ENCODE data around the gene PRR14. TPM values are rescaled to one million over a fixed set of nuclear protein-coding genes. Genes with fewer than 3 reads are reported as not detected.
A peak's percentile ranks its signal among the peaks of the same experiment; 100 is the strongest.

Gene PRR14
- total RNA-seq, 3 donors from 2014 or later = 65.1 to 85.3 (median 71.0) TPM

GRCh38 chr16:30647274-30647571, 3.5 kb upstream of the PRR14 start:
- Mint-ChIP-seq H3K9me3 (no peaks in the 10 kb centered on the region), H3K4me3 (no peak overlapping the region), H3K36me3 (ENCODE audit: insufficient read depth) (peaks cover 2% of the 10 kb centered on the region), H3K4me1 (ENCODE audit: low read depth) (peaks cover 14% of the 10 kb centered on the region), H3K27me3 (ENCODE audit: low read depth) (no peaks in the 10 kb centered on the region)
- DNase-seq (no peak), ATAC-seq (no peak)

DNA sequence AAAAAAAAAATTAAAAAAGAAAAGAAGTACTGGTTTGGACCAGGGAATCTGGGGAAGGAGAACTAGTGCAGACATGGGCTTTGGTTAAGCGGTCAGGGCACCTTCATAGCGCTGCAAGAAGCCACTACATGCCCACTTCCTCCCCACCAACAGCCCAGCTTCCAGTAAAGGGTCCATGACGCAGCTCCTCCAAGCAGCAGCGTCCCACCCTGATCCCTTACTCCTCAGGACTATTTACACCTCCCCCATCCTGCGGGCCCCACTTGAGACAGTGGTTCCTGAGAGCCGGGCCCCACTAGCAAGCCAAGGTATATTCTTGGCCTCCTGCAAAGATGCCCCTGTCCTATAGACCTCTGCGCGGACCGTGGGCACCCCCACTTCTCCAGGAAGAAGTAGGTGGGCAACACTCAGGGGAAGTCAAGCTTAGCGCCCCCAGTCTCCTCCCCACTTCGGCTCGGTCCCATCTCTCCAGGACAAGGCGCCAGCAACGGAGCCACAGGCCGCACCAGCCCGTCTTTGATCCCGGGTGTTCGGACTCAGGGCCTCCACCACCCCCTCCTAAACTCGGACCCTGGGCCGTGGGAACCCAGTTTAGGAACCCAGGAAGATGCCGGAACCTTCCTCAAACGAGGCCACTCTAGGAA, 913 bp upstream of the PRR14 start:
- no peaks in the 10 kb centered on the region for H3K9me3 Mint-ChIP-seq
- peaks cover 21% of the 10 kb centered on the region for H3K4me1 Mint-ChIP-seq (ENCODE audit: low read depth)
- peaks cover 7% of the 10 kb centered on the region for H3K36me3 Mint-ChIP-seq (ENCODE audit: insufficient read depth)
- ATAC-seq (no peak), DNase-seq (peak; percentile 30)
- peak overlapping the region; percentile 87 for H3K4me3 Mint-ChIP-seq
- no peaks in the 10 kb centered on the region for H3K27me3 Mint-ChIP-seq (ENCODE audit: low read depth)

DNA sequence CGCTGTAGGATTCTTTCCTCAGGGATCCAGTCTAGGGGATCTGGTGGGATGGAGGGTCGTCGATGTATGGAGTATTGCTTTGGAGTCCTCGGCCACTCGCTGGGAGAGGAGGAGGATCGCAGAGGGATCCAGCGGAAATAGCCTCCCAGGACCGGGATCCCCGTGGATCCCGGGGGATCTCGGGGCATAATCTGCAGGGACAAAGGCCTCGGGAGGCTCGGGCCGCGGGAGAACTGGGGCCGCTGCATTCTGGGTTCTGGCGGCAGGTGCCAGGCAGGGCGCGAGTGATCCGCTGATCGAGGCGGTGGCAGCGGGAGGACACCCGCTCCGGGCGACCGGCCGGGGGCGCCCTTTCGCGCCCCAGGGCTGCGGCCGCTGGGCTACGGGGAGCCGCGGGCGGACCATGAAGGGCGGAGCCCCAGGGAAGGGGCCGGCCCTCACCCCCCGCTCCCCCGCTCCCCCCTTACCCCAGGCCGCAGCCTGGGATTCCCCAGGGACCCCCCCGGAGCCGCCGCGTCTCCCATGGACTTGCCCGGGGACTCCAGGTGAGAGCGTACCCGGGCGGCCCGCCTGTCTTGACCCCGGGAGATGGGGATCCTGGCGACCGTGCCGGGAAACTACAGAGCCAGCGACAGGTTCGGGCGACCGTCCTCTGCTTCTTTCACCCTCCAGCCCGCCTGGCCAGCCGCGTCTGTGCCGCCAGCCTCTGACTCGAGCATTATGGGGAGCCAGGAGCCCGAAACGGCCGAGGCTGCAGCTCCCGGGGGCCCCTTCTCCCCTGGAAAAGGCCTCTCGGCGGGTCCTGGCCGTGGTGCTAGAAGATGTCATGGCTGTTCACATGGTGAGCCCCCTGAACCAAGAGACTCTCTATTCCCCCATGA, 604 bp downstream of the PRR14 start:
- no peaks in the 10 kb centered on the region for H3K9me3 Mint-ChIP-seq
- H3K36me3 Mint-ChIP-seq (ENCODE audit: insufficient read depth) = peaks cover 18% of the 10 kb centered on the region
- peaks cover 24% of the 10 kb centered on the region for H3K4me1 Mint-ChIP-seq (ENCODE audit: low read depth)
- H3K4me3 Mint-ChIP-seq = peak overlapping the region; percentile 87
- peak; percentile 72 to 76 for ATAC-seq
- DNase-seq = peak; percentile 67
- no peaks in the 10 kb centered on the region for H3K27me3 Mint-ChIP-seq (ENCODE audit: low read depth)

GRCh38 chr16:30652005-30652296, 1.2 kb downstream of the PRR14 start:
- ATAC-seq (no peak), DNase-seq (no peak)
- H3K4me1 Mint-ChIP-seq (ENCODE audit: low read depth) = peaks cover 28% of the 10 kb centered on the region
- H3K9me3 Mint-ChIP-seq = no peaks in the 10 kb centered on the region
- no peaks in the 10 kb centered on the region for H3K27me3 Mint-ChIP-seq (ENCODE audit: low read depth)
- H3K4me3 Mint-ChIP-seq = peak overlapping the region; percentile 87
- H3K36me3 Mint-ChIP-seq (ENCODE audit: insufficient read depth) = peaks cover 18% of the 10 kb centered on the region

DNA sequence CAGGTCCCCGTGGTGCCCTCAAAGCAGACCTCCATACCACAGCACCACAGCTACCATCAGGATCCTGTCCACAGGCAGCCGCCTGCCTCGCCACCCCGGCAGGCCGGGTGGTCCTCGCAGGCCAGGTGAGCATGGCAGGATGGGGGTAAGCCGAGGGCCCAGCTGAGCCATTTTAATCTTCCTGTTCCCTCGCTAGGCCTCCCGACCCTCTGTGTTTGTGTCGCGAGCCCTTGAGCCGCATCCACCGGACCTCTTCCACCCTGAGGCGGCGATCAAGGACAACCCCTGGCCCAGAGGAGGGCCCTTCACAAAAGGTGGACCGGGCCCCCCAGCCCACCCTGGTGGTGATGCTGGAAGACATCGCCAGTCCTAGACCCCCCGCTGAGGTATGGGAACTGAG, 2.0 kb downstream of the PRR14 start:
- H3K27me3 Mint-ChIP-seq (ENCODE audit: low read depth) = no peaks in the 10 kb centered on the region
- H3K4me3 Mint-ChIP-seq = peak overlapping the region; percentile 87
- peaks cover 18% of the 10 kb centered on the region for H3K36me3 Mint-ChIP-seq (ENCODE audit: insufficient read depth)
- DNase-seq (no peak), ATAC-seq (no peak)
- peaks cover 35% of the 10 kb centered on the region for H3K4me1 Mint-ChIP-seq (ENCODE audit: low read depth)
- H3K9me3 Mint-ChIP-seq = no peaks in the 10 kb centered on the region

DNA sequence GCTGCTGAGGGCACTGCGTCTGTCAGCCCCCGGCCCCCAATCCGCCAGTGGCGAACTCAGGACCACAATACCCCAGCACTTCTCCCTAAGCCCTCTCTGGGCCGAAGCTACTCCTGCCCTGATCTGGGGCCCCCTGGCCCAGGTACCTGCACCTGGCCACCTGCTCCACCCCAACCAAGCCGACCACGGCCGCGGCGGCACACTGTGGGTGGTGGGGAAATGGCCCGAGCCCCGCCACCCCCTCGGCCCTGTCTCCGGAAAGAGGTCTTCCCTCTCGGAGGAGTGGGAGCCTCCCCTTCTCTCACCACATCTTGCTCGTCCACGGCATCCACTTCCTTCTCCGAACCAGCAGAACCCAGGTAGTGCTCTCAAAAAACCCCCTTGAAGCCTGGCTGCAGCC, 4.1 kb downstream of the PRR14 start:
- peaks cover 18% of the 10 kb centered on the region for H3K36me3 Mint-ChIP-seq (ENCODE audit: insufficient read depth)
- H3K27me3 Mint-ChIP-seq (ENCODE audit: low read depth) = no peaks in the 10 kb centered on the region

GRCh38 chr16:30655815-30656347, 5.1 kb downstream of the PRR14 start:
- ATAC-seq = no peak
- Mint-ChIP-seq H3K4me1 (ENCODE audit: low read depth) (peaks cover 33% of the 10 kb centered on the region), H3K27me3 (ENCODE audit: low read depth) (no peaks in the 10 kb centered on the region), H3K9me3 (no peaks in the 10 kb centered on the region), H3K4me3 (no peak overlapping the region), H3K36me3 (ENCODE audit: insufficient read depth) (peaks cover 22% of the 10 kb centered on the region)
- no peak for DNase-seq

More for the DNA sequence above, 4.1 kb downstream of the PRR14 start:
- DNase-seq = no peak
- peaks cover 33% of the 10 kb centered on the region for H3K4me1 Mint-ChIP-seq (ENCODE audit: low read depth)
- no peaks in the 10 kb centered on the region for H3K9me3 Mint-ChIP-seq
- peak overlapping the region; percentile 38 for H3K4me3 Mint-ChIP-seq
- ATAC-seq = no peak

DNA sequence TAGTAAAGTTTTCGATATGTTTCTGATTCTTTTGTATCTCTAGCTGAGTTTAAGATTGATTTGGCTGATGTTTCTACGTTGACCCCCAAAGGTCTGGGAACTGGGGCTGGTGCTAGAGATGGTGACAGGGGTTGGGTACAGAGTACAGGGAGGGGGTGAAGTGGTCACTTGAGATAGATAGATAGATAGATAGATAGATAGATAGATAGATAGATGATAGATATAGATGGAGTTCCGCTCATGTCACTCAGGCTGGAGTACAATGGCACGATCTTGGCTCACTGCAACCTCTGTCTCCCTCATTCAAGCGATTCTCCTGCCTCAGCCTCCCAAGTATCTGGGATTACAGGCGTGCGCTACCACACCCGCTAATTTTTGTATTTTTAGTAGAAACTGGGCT, 5.6 kb downstream of the PRR14 start:
- no peak for DNase-seq
- Mint-ChIP-seq H3K36me3 (ENCODE audit: insufficient read depth) (peaks cover 27% of the 10 kb centered on the region), H3K27me3 (ENCODE audit: low read depth) (no peaks in the 10 kb centered on the region), H3K4me1 (ENCODE audit: low read depth) (peaks cover 37% of the 10 kb centered on the region), H3K4me3 (peak overlapping the region; percentile 79), H3K9me3 (no peaks in the 10 kb centered on the region)
- no peak for ATAC-seq

- H3K36me3 Mint-ChIP-seq (ENCODE audit: insufficient read depth) = peaks cover 33% of the 10 kb centered on the region
- peak overlapping the region; percentile 79 for H3K4me3 Mint-ChIP-seq
- no peak for ATAC-seq
- H3K4me1 Mint-ChIP-seq (ENCODE audit: low read depth) = peaks cover 38% of the 10 kb centered on the region
- H3K9me3 Mint-ChIP-seq = no peaks in the 10 kb centered on the region
- no peak for DNase-seq
- no peaks in the 10 kb centered on the region for H3K27me3 Mint-ChIP-seq (ENCODE audit: low read depth)
Observed at GRCh38 chr16:30656974-30657865, 6.5 kb downstream of the PRR14 start.

- Mint-ChIP-seq H3K27me3 (ENCODE audit: low read depth) (no peaks in the 10 kb centered on the region), H3K36me3 (ENCODE audit: insufficient read depth) (peaks cover 30% of the 10 kb centered on the region), H3K4me1 (ENCODE audit: low read depth) (peaks cover 41% of the 10 kb centered on the region), H3K9me3 (no peaks in the 10 kb centered on the region), H3K4me3 (peak within 1 kb of the TSS; percentile 90)
- ATAC-seq (peak; percentile 71 to 72), DNase-seq (peak; percentile 100)
Observed at GRCh38 chr16:30657866-30658730, 7.3 kb downstream of the PRR14 start, which contains the start of gene FBRS. Gene FBRS (plus strand): TSS chr16:30658431. CDS start chr16:30659519, 1,088 bp downstream.

DNA sequence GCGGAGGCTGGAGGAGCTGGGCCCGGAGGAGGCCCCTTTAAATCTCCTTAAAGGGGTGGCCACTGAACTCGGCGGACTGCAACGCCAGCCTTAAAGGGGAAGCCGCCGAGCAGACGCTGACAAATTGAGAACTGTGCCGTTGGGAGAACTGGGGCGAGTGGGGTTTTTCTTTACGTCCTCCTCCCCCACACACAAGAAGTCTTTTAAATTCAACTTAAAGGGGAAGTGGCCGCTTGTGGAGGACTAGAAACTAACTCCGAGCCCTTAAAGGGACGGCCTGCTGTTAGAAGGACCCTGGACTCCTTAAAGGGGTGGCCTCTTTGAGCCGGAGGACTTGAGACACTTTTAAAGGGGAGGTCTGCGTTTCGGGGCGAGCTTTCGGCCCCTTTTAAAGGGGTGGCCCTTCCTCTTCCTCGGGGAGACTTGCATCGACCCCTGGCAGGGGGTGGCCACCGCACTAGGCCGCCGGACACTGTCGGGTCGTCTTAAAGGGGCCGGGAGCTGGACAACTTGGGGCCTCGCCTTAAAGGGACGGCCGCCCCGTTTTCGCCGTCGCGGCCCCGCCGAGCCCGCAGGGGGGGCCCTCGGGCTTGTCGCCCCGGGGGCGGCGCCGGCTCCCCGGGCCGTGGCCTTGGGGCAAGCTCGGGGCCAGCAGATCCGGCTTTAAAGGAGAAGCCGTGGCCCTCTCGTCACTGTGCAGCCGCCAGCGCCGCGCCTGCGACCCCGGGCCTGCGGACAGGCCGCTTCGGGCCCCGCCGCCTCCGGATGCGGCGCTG, 8.2 kb downstream of the PRR14 start:
- Mint-ChIP-seq H3K4me3 (peak overlapping the region; percentile 90), H3K4me1 (ENCODE audit: low read depth) (peaks cover 49% of the 10 kb centered on the region), H3K27me3 (ENCODE audit: low read depth) (no peaks in the 10 kb centered on the region), H3K36me3 (ENCODE audit: insufficient read depth) (peaks cover 38% of the 10 kb centered on the region), H3K9me3 (no peaks in the 10 kb centered on the region)
- ATAC-seq (peak; percentile 24 to 26), DNase-seq (no peak)

DNA sequence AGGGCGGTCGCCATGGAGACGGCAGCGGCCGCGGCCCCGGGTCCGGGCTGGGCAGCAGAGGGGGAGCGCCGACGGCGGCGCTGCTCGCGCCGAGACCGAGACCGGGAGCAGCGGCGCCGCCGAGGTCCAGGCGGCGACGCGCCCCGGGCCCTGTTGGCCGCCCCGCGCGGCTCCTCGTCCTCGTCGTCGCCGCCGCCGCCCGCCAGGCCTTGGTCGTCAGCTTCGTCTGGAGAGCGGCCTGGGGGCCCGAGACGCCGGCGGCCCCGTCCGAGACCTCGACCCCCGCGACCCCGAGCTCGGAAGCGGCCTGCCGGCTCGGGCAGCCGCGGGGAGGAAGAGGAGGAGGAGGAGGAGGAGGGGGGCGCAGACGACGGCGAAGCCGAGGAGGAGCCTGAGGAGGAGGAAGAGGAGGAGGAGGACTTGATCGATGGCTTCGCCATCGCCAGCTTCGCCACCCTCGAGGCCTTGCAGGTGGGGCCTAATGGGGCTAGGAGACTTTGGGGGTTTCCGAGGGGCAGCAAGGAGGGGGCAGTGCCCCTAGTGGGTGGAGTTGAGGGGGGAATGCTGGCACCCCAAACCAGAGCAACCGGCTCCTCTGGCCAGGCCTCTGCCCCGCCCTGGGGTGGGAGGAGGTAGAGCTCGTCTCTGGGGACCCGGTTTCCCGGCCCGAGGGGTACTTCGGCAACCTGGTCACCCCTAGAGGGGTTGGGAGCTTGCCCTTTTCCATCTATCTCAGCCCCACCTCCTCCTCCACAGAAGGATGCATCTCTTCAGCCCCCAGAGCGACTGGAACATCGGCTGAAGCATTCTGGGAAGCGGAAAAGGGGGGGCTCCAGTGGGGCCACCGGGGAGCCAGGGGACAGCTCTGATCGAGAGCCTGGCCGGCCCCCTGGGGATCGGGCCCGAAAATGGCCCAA, 9.0 kb downstream of the PRR14 start:
- peak; percentile 47 for DNase-seq
- Mint-ChIP-seq H3K36me3 (ENCODE audit: insufficient read depth) (peaks cover 38% of the 10 kb centered on the region), H3K27me3 (ENCODE audit: low read depth) (no peaks in the 10 kb centered on the region), H3K4me3 (peak overlapping the region; percentile 98), H3K9me3 (no peaks in the 10 kb centered on the region), H3K4me1 (ENCODE audit: low read depth) (peaks cover 49% of the 10 kb centered on the region)
- no peak for ATAC-seq
